OCI-LY3 (cell line): Measurements from ENCODE around the gene SBNO2.

Experiments used
- CTCF ChIP-seq: fragments of 200-600, 300-600 bp; sonication (generic); IDR thresholded peaks from 2 replicates; pipeline ENCODE4 v1.5.1; 2014; ENCODE audit warnings: antibody characterized with exemption, low read length, low read depth
- EZH2phosphoT487 ChIP-seq: fragments of 200-600 bp; shearing (Covaris generic); IDR thresholded peaks from 2 replicates; pipeline ENCODE4 v1.6.1; 2018; ENCODE audit warnings: antibody characterized with exemption, mixed run types, low read depth

- TF ChIP-seq CTCF (no peak), EZH2phosphoT487 (no peak)
These were observed 3.9 kb downstream of the SBNO2 start for GRCh38 chr19:1169921-1170885.
